LNCAP (cell line): ENCODE measurements around the gene WASHC4.

Experiments
- CTCF ChIP-seq: fragments of 450-650 bp; IDR thresholded peaks from 2 replicates; pipeline ENCODE4 v1.5.1; 2017; ENCODE audit warnings: mild to moderate bottlenecking

The WASHC4 gene

GRCh38 chr12:105206686-105207374, 99.3 kb downstream of the WASHC4 start:
- TF ChIP-seq CTCF: no peak

- TF ChIP-seq CTCF: no peak
These were observed 101.6 kb downstream of the WASHC4 start for GRCh38 chr12:105209091-105209490.

GRCh38 chr12:105212438-105212837, 104.9 kb downstream of the WASHC4 start:
- TF ChIP-seq CTCF: no peak

GRCh38 chr12:105214148-105214547, 106.6 kb downstream of the WASHC4 start:
- no peak for TF ChIP-seq CTCF

GRCh38 chr12:105214670-105215375, 107.3 kb downstream of the WASHC4 start:
- TF ChIP-seq CTCF: no peak

- TF ChIP-seq CTCF: no peak
These were observed 110.9 kb downstream of the WASHC4 start for GRCh38 chr12:105218434-105218833.
